ENCODE measurements around the gene CD99.

- TF ChIP-seq CTCF (IDR thresholded peaks at IDR 0.05) (no peak), POLR2A (IDR thresholded peaks at IDR 0.05) (no peak)
These were observed 28.8 kb downstream of the CD99 start for GRCh38 chrX:2719774-2720447.
